ENCODE data around the gene RBL2.

Gene RBL2

GRCh38 chr16:53412549-53412948, 21.7 kb upstream of the RBL2 start:
- TF ChIP-seq ZNF394 (tag by site-specific recombination; IDR thresholded peaks at IDR 0.05; ENCODE audit: borderline replicate concordance): no peak
- no peak for TF ChIP-seq ZNF768 (tag by site-specific recombination; IDR thresholded peaks at IDR 0.05)
- TF ChIP-seq ZNF169 (tag by site-specific recombination; IDR thresholded peaks at IDR 0.05): no peak
- TF ChIP-seq ZNF555 (tag by site-specific recombination; conservative IDR thresholded peaks at IDR 0.05): no peak
- no peak for TF ChIP-seq HOXA7 (CRISPR knock-in tag; IDR thresholded peaks at IDR 0.05; ENCODE audit: borderline replicate concordance)
- TF ChIP-seq ZNF146 (tag by site-specific recombination; IDR thresholded peaks at IDR 0.05): no peak
- TF ChIP-seq, protein P1, sequence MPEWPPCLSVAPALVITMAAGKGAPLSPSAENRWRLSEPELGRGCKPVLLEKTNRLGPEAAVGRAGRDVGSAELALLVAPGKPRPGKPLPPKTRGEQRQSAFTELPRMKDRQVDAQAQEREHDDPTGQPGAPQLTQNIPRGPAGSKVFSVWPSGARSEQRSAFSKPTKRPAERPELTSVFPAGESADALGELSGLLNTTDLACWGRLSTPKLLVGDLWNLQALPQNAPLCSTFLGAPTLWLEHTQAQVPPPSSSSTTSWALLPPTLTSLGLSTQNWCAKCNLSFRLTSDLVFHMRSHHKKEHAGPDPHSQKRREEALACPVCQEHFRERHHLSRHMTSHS (tag by site-specific recombination; IDR thresholded peaks at IDR 0.05): no peak
- TF ChIP-seq, protein P2, sequence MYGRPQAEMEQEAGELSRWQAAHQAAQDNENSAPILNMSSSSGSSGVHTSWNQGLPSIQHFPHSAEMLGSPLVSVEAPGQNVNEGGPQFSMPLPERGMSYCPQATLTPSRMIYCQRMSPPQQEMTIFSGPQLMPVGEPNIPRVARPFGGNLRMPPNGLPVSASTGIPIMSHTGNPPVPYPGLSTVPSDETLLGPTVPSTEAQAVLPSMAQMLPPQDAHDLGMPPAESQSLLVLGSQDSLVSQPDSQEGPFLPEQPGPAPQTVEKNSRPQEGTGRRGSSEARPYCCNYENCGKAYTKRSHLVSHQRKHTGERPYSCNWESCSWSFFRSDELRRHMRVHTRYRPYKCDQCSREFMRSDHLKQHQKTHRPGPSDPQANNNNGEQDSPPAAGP (tag by site-specific recombination; IDR thresholded peaks at IDR 0.05): no peak
- no peak for TF ChIP-seq ZNF37A (tag by site-specific recombination; IDR thresholded peaks at IDR 0.05)
- TF ChIP-seq TCF7L2 (IDR thresholded peaks at IDR 0.05; ENCODE audit: borderline replicate concordance, low read depth, low read length): no peak
- Histone ChIP-seq H3K4me1 (ENCODE audit: control insufficient read depth, insufficient read depth, low read length) (no peaks in the 10 kb centered on the region), H3K36me3 (ENCODE audit: control insufficient read depth in 2 of 2, insufficient read depth in 1 of 2, low read length in 2 of 2) (no peaks in the 10 kb centered on the region), H3K9me3 (ENCODE audit: control insufficient read depth, insufficient read depth, low read depth, low read length) (no peaks in the 10 kb centered on the region), H3K27ac (ENCODE audit: extremely low read depth, low read depth, low read length) (no peak overlapping the region), H3K4me3 (ENCODE audit: low read depth, low read length) (no peak overlapping the region)
- CTCF ChIA-PET: interaction anchor here (1.0 kb wide), 1 partner anchor 24 kb away, joined by 3 read pairs; no protein-coding TSS in a partner anchor
- POLR2A ChIA-PET: no interaction called here

DNA sequence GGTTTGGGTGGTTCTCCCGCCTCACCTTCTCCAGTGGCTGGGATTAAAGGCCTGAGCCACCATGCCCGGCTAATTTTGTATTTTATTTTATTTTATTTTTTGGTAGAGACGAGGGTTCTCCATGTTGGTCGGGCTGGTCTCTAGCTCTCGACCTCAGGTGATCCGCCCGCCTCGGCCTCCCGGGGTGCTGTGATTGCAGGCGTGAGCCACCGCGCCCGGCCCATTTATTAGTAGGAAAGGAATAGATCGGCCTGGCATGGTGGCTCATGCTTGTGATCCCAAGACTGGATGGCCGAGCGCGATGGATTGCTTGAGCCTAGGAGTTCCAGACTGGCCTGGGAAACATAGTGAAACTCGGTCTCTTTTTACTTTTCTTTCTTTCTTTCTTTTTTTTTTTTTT, 20.4 kb upstream of the RBL2 start:
- H3K27ac ChIP-seq (ENCODE audit: extremely low read depth, low read depth, low read length): no peak overlapping the region
- H3K9me3 ChIP-seq (ENCODE audit: control insufficient read depth, insufficient read depth, low read depth, low read length): no peaks in the 10 kb centered on the region
- no peak for TF ChIP-seq ZNF221 (tag by site-specific recombination; IDR thresholded peaks at IDR 0.05; ENCODE audit: borderline replicate concordance)
- TF ChIP-seq ZNF214 (tag by site-specific recombination; IDR thresholded peaks at IDR 0.05; ENCODE audit: borderline replicate concordance): no peak
- TF ChIP-seq ZNF561 (tag by site-specific recombination; IDR thresholded peaks at IDR 0.05; ENCODE audit: borderline replicate concordance): no peak
- no peak for TF ChIP-seq ZNF701 (tag by site-specific recombination; IDR thresholded peaks at IDR 0.05)
- no peak for TF ChIP-seq ZNF112 (tag by site-specific recombination; IDR thresholded peaks at IDR 0.05)
- TF ChIP-seq, protein P3, sequence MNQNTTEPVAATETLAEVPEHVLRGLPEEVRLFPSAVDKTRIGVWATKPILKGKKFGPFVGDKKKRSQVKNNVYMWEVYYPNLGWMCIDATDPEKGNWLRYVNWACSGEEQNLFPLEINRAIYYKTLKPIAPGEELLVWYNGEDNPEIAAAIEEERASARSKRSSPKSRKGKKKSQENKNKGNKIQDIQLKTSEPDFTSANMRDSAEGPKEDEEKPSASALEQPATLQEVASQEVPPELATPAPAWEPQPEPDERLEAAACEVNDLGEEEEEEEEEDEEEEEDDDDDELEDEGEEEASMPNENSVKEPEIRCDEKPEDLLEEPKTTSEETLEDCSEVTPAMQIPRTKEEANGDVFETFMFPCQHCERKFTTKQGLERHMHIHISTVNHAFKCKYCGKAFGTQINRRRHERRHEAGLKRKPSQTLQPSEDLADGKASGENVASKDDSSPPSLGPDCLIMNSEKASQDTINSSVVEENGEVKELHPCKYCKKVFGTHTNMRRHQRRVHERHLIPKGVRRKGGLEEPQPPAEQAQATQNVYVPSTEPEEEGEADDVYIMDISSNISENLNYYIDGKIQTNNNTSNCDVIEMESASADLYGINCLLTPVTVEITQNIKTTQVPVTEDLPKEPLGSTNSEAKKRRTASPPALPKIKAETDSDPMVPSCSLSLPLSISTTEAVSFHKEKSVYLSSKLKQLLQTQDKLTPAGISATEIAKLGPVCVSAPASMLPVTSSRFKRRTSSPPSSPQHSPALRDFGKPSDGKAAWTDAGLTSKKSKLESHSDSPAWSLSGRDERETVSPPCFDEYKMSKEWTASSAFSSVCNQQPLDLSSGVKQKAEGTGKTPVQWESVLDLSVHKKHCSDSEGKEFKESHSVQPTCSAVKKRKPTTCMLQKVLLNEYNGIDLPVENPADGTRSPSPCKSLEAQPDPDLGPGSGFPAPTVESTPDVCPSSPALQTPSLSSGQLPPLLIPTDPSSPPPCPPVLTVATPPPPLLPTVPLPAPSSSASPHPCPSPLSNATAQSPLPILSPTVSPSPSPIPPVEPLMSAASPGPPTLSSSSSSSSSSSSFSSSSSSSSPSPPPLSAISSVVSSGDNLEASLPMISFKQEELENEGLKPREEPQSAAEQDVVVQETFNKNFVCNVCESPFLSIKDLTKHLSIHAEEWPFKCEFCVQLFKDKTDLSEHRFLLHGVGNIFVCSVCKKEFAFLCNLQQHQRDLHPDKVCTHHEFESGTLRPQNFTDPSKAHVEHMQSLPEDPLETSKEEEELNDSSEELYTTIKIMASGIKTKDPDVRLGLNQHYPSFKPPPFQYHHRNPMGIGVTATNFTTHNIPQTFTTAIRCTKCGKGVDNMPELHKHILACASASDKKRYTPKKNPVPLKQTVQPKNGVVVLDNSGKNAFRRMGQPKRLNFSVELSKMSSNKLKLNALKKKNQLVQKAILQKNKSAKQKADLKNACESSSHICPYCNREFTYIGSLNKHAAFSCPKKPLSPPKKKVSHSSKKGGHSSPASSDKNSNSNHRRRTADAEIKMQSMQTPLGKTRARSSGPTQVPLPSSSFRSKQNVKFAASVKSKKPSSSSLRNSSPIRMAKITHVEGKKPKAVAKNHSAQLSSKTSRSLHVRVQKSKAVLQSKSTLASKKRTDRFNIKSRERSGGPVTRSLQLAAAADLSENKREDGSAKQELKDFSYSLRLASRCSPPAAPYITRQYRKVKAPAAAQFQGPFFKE (tag by site-specific recombination; IDR thresholded peaks at IDR 0.05; ENCODE audit: borderline replicate concordance): no peak
- no peak for TF ChIP-seq SP7 (tag by site-specific recombination; IDR thresholded peaks at IDR 0.05)
- TF ChIP-seq, protein P1 (tag by site-specific recombination; IDR thresholded peaks at IDR 0.05): no peak
- TF ChIP-seq ZNF155 (tag by site-specific recombination; IDR thresholded peaks at IDR 0.05): no peak
- no peak for TF ChIP-seq ZBTB48 (tag by site-specific recombination; IDR thresholded peaks at IDR 0.05)
- no peak for TF ChIP-seq ZNF121 (tag by site-specific recombination; IDR thresholded peaks at IDR 0.05)
- no peak for TF ChIP-seq PRDM1 (tag by site-specific recombination; IDR thresholded peaks at IDR 0.05)
- H3K4me1 ChIP-seq (ENCODE audit: control insufficient read depth, insufficient read depth, low read length): no peaks in the 10 kb centered on the region
- no peak overlapping the region for H3K4me3 ChIP-seq (ENCODE audit: low read depth, low read length)
- CTCF ChIA-PET: no interaction called here
- H3K36me3 ChIP-seq (ENCODE audit: control insufficient read depth in 2 of 2, insufficient read depth in 1 of 2, low read length in 2 of 2): no peaks in the 10 kb centered on the region
- POLR2A ChIA-PET: no interaction called here
